Stromal cell of bone marrow (primary cell): Measurements from ENCODE around the gene CD52.

ENCODE experiments used
- DNase-seq: peaks from one replicate; pipeline ENCODE4 v3.0.0-alpha.2; 2012; ENCODE audit warnings: low read depth

The CD52 gene

GRCh38 chr1:26357121-26357602 is 39.4 kb downstream of the CD52 start:
- no peak for DNase-seq

- DNase-seq = no peak
Observed at GRCh38 chr1:26358411-26359384, 40.9 kb downstream of the CD52 start.

- DNase-seq = no peak
Observed at GRCh38 chr1:26359981-26360806, 42.4 kb downstream of the CD52 start.

GRCh38 chr1:26360807-26361604 is 43.2 kb downstream of the CD52 start:
- no peak for DNase-seq

GRCh38 chr1:26361605-26362122 is 43.9 kb downstream of the CD52 start:
- DNase-seq = no peak

GRCh38 chr1:26362331-26362730 is 44.6 kb downstream of the CD52 start:
- DNase-seq = no peak

GRCh38 chr1:26363549-26364448 is 46.0 kb downstream of the CD52 start:
- DNase-seq = peak; percentile 38

GRCh38 chr1:26364956-26365355 is 47.2 kb downstream of the CD52 start:
- no peak for DNase-seq

- DNase-seq = no peak
Observed at GRCh38 chr1:26367441-26367840, 49.7 kb downstream of the CD52 start.

GRCh38 chr1:26368006-26368405 is 50.2 kb downstream of the CD52 start:
- no peak for DNase-seq

GRCh38 chr1:26368486-26368885 is 50.7 kb downstream of the CD52 start:
- no peak for DNase-seq
